Stimulated activated naive CD8-positive, alpha-beta T cell treated with anti-CD3 and anti-CD28 coated beads, Interleukin-15, Interleukin-2, amounts not matched to agents 100 ng/mL and 50 ng/mL, for 24 hours (primary cell): Measurements from ENCODE around the gene UBA1.
A peak's percentile ranks its signal among the peaks of the same experiment; 100 is the strongest.

Source experiments
- H3K27ac Mint-ChIP-seq: one replicate; pipeline ENCODE4 v1.8.0; 2021; ENCODE audit warnings: mild to moderate bottlenecking, mixed read lengths
- H3K27me3 Mint-ChIP-seq: one replicate; pipeline ENCODE4 v1.8.0; 2021; ENCODE audit warnings: mixed read lengths
- H3K36me3 Mint-ChIP-seq: one replicate; pipeline ENCODE4 v1.8.0; 2021; ENCODE audit warnings: low read depth, mixed read lengths
- H3K4me1 Mint-ChIP-seq: one replicate; pipeline ENCODE4 v1.8.0; 2021; ENCODE audit warnings: low read depth, mixed read lengths
- H3K4me3 Mint-ChIP-seq: one replicate; pipeline ENCODE4 v1.8.0; 2021; ENCODE audit warnings: mild to moderate bottlenecking, mixed read lengths
- H3K9me3 Mint-ChIP-seq: one replicate; pipeline ENCODE4 v1.8.0; 2021; ENCODE audit warnings: mixed read lengths

UBA1 gene

DNA sequence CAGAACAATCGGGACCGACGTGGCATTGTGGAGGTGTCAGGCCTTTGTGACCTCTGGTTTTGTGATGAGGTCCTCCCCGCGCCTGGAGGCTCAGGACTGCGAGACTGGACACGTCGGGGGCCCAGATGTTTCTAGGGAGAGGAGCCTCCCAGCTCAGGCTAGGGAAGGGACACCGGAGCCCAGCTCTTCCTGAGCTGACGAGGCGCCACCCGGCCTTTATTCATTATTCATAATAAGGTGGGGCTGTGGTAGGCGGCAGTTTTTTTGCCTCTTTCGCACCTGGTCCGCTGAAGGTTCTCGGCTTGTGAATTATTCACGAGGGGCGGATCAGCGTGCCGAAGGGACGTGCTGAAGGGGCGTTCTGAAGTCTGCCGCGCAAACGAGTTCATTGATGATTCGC, 2.3 kb upstream of the UBA1 start:
- H3K9me3 Mint-ChIP-seq: no peaks in the 10 kb centered on the region
- peak overlapping the region; percentile 92 for H3K4me3 Mint-ChIP-seq
- peak overlapping the region; percentile 90 for H3K27ac Mint-ChIP-seq
- H3K27me3 Mint-ChIP-seq: no peaks in the 10 kb centered on the region
- H3K4me1 Mint-ChIP-seq: peaks cover 52% of the 10 kb centered on the region
- H3K36me3 Mint-ChIP-seq: peaks cover 25% of the 10 kb centered on the region

DNA sequence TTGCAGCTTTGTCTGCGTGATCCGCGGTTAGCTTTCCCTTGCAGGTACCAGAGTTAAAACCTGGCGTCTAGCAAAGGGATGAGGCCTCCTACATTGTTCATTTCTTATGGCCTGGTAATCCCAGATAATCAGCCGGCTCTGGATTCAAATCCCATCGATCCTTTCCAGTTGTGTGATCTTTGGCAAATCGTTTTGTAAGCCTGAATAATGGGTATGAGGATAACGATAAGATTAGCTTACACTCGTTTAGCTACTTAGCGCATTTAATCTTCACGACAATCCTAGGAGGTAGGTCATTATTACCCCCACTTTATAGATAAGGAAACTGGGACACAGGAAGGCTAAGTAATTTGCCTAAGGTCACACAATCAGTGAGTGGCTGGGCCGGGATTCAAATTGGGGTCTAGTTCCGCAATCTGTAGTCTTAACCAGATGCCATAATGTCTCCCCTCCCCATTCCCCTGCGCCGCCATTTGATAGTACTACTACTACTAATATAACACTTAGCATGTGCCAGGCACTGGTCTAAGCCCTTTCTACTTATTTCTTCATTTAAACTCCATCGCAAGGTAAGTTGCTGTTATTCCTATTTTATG, 1.7 kb upstream of the UBA1 start:
- H3K36me3 Mint-ChIP-seq: peaks cover 26% of the 10 kb centered on the region
- H3K4me3 Mint-ChIP-seq: peak overlapping the region; percentile 92
- no peaks in the 10 kb centered on the region for H3K27me3 Mint-ChIP-seq
- no peaks in the 10 kb centered on the region for H3K9me3 Mint-ChIP-seq
- peak overlapping the region; percentile 90 for H3K27ac Mint-ChIP-seq
- H3K4me1 Mint-ChIP-seq: peaks cover 58% of the 10 kb centered on the region

DNA sequence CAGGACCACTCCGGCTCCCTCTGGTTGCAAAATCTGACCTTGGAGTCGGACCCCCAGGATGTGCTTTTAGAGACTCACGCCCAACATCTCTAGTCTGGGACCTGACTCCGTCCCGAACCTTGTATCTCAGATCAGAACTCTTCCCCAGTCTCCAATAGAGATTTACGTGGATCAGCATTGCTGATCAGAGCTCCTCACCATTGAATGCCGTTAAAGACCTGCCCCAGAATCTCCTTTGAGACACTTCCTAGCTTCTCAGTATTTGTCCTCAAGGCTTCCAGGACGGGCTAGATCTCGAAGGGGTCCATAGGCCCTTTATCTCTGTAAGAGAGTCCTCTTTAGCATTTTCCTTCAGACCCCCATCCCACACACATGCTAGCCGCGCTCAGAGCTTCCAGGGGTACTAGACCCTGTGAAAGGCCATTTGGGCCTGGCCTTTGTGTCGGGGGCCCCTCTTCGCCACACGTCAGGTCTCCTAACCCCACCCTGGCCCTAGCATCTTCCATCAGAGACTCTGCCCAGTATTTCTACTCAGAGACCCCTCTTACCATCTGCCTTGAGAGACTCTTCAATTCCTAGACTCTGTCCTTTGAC, 662 bp downstream of the UBA1 start:
- Mint-ChIP-seq H3K27ac (peak overlapping the region; percentile 90), H3K27me3 (no peaks in the 10 kb centered on the region), H3K4me1 (peaks cover 51% of the 10 kb centered on the region), H3K9me3 (no peaks in the 10 kb centered on the region), H3K4me3 (peak overlapping the region; percentile 92), H3K36me3 (peaks cover 35% of the 10 kb centered on the region)

DNA sequence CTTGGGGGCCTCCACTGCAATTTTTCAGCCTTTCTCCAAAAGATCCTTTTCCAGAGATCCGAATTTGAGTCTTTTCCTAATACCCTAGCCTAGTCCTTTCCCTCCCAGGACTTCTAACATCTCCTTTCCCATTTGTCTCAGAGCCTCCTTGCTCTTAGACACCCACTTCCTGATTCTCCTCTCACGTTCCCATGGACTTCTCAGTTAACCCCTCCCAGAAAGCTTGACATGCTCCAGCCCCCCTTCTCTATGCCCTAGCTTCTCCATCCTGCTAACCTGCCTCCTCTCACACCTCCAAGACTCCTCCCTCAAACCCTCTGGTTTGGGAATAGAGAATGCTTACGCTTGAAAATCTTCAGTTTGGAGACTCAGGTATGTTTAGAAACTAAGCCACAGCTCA, 2.5 kb downstream of the UBA1 start:
- Mint-ChIP-seq H3K9me3 (no peaks in the 10 kb centered on the region), H3K27me3 (no peaks in the 10 kb centered on the region), H3K36me3 (peaks cover 46% of the 10 kb centered on the region), H3K4me1 (peaks cover 42% of the 10 kb centered on the region), H3K27ac (peak overlapping the region; percentile 90), H3K4me3 (peak overlapping the region; percentile 92)

DNA sequence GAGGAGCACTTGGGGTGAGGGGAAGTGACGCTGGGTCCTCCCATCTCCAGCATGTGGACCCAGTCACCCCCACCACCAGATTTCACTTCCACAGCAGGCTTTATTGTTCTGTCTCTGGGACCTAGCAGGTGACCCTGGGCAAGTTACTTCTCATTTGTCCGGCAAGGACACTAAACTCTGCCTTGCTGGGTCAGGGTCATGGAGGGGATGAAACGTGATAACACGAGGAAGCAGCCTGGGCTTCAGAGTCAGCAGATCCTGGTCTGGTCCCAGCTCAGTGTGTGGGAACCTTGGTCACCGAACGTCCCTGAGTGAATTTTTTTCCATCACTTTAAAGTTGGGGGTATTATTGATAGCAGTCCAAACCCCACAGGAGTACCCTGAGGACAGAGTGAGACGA, 3.9 kb downstream of the UBA1 start:
- Mint-ChIP-seq H3K27me3 (no peaks in the 10 kb centered on the region), H3K36me3 (peaks cover 59% of the 10 kb centered on the region), H3K27ac (peak overlapping the region; percentile 90), H3K4me3 (peak overlapping the region; percentile 92), H3K4me1 (peaks cover 45% of the 10 kb centered on the region), H3K9me3 (no peaks in the 10 kb centered on the region)

DNA sequence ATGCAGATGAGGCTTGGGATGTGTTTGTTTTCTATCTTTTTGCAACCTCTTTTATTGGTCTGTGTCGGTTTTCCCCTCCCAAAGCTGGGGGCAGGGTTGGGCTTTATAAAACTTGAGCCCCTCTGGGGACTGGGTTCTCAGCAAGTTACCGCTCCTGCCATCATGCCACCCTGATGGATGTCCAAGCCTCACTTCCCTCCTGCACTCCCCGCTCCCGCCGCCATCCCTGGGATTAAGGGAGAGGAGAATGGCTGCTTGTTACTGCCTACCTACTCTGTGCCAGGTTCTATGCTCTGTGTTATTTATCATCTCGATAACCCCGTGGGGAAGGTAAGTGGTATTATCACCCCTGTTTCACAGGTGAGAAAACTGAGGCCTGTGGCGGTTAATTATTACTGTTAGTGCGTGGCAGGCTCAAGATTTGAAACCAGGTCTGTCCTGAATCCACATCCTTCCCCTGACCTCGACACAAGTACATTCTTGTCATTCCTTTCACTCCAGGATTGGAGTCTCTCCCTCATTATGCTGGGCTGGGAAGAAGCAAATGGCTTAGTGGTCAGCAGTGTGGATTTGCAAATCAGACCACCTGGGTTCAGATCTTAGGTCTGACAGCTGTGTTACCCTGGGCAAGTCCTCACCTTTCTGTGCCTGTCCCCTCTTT, 4.5 kb downstream of the UBA1 start:
- Mint-ChIP-seq H3K36me3 (peaks cover 59% of the 10 kb centered on the region), H3K9me3 (no peaks in the 10 kb centered on the region), H3K27ac (peak overlapping the region; percentile 90), H3K27me3 (no peaks in the 10 kb centered on the region), H3K4me1 (peaks cover 39% of the 10 kb centered on the region), H3K4me3 (no peak overlapping the region)

DNA sequence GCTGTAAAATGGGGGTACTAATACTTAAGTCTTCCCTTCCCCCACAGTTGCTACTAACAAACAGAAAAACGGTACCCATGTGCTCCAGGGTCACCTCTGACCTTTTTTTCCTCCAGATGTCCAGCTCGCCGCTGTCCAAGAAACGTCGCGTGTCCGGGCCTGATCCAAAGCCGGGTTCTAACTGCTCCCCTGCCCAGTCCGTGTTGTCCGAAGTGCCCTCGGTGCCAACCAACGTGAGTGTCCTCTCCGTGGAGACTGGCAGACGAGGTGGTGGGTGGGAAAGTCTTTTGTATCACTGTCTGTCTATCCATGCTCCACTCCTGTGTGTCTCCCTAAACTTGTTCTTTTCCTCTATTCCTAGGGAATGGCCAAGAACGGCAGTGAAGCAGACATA, 5.1 kb downstream of the UBA1 start:
- Mint-ChIP-seq H3K4me3 (no peak overlapping the region), H3K27me3 (no peaks in the 10 kb centered on the region), H3K36me3 (peaks cover 59% of the 10 kb centered on the region), H3K27ac (peak overlapping the region; percentile 36), H3K4me1 (peaks cover 34% of the 10 kb centered on the region), H3K9me3 (no peaks in the 10 kb centered on the region)

DNA sequence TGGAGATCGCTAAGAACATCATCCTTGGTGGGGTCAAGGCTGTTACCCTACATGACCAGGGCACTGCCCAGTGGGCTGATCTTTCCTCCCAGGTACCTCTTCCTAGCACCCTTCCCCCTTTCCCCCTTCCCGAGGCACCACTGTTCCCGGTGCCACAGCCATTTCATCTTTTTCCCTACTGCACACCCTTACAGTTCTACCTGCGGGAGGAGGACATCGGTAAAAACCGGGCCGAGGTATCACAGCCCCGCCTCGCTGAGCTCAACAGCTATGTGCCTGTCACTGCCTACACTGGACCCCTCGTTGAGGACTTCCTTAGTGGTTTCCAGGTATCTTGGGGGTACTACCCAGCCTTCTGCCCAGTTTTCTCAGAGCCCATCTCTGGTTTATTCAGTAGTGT, 5.7 kb downstream of the UBA1 start:
- Mint-ChIP-seq H3K4me1 (peaks cover 34% of the 10 kb centered on the region), H3K27me3 (no peaks in the 10 kb centered on the region), H3K27ac (no peak overlapping the region), H3K4me3 (no peak overlapping the region), H3K36me3 (peaks cover 56% of the 10 kb centered on the region), H3K9me3 (no peaks in the 10 kb centered on the region)

DNA sequence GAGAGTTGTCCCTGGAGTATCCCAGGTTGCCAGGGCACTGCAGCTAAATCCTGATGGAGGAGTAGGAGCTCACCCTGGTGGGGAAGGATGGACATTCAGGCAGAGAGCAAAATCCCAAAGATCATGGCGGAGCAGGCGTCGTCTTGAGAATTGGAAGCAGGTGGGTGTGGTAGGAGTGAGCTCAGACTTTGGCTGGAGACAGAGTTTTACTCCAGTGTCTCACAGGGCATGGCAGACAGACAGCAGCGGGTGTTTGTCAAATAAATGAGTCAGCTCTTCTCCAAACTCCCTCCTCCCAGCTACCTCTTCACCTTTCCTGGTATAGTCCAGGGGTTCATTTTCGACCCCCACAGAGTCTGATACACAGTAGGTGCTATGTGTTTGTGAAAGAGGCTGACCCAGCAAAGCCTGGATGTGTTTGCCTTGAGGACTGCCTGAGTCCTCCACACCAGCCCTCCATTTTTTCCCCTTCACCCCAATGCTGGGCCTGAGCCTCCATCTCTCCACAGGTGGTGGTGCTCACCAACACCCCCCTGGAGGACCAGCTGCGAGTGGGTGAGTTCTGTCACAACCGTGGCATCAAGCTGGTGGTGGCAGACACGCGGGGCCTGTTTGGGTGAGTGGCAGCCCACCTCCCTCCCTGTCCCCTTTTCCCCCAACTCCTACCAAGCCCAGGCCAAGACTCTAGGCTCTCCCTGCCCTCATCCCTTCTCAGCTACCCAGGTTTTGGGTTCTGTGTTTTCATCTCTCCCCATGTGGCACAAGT, 6.9 kb downstream of the UBA1 start:
- no peak overlapping the region for H3K4me3 Mint-ChIP-seq
- peak overlapping the region; percentile 8 for H3K27ac Mint-ChIP-seq
- H3K36me3 Mint-ChIP-seq: peaks cover 58% of the 10 kb centered on the region
- H3K9me3 Mint-ChIP-seq: no peaks in the 10 kb centered on the region
- H3K27me3 Mint-ChIP-seq: no peaks in the 10 kb centered on the region
- peaks cover 25% of the 10 kb centered on the region for H3K4me1 Mint-ChIP-seq

DNA sequence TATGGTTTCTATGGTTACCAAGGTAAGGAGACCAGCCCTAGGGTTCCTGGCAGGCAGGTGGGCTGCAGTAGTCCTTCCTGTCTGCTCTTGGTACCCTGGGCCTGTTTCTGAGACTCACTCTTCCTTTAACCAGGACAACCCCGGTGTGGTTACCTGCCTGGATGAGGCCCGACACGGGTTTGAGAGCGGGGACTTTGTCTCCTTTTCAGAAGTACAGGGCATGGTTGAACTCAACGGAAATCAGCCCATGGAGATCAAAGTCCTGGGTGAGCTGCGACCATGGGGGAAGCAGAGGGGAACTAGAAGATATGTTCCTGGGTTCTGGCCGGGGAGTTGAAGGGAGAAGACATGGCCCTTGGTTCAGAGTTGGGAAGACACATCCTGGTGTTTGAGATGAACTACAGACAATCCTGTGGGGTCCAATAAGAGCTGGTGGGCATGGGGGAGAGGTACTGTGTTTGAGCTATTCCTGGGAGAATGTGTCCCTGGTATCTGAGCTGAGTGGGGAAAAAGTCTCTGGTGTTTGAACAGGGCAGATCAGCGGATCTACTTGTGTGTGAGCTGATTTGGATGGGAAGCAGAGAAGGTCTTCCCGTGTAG, 7.8 kb downstream of the UBA1 start:
- H3K27ac Mint-ChIP-seq: peak overlapping the region; percentile 8
- H3K36me3 Mint-ChIP-seq: peaks cover 57% of the 10 kb centered on the region
- no peaks in the 10 kb centered on the region for H3K27me3 Mint-ChIP-seq
- no peaks in the 10 kb centered on the region for H3K9me3 Mint-ChIP-seq
- no peak overlapping the region for H3K4me3 Mint-ChIP-seq
- peaks cover 17% of the 10 kb centered on the region for H3K4me1 Mint-ChIP-seq

DNA sequence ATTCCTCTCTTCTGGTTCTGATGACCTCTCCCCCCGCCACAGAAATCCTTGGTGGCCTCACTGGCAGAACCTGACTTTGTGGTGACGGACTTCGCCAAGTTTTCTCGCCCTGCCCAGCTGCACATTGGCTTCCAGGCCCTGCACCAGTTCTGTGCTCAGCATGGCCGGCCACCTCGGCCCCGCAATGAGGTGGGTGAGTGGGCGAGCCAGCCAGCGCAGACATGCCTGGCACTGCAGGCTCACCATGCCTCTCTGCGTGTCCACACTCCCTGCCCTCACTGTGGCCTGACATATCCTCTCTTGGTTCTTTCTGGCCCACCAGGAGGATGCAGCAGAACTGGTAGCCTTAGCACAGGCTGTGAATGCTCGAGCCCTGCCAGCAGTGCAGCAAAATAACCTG, 8.7 kb downstream of the UBA1 start:
- Mint-ChIP-seq H3K36me3 (peaks cover 58% of the 10 kb centered on the region), H3K27ac (no peak overlapping the region)

DNA sequence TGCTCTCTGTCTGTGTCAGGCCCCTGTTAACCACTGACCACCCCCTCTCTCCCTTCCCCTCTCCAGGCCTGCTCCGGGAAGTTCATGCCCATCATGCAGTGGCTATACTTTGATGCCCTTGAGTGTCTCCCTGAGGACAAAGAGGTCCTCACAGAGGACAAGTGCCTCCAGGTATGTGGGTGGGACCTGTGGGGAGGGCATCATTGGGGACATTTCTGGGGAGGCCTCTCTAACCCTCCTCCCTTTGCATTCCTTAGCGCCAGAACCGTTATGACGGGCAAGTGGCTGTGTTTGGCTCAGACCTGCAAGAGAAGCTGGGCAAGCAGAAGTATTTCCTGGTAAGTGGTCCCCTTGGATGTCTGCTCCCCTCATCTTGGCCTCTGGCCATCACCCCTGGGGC, 9.2 kb downstream of the UBA1 start:
- H3K27ac Mint-ChIP-seq: no peak overlapping the region
- H3K4me3 Mint-ChIP-seq: no peak overlapping the region
- peaks cover 10% of the 10 kb centered on the region for H3K4me1 Mint-ChIP-seq
- peaks cover 60% of the 10 kb centered on the region for H3K36me3 Mint-ChIP-seq
- no peaks in the 10 kb centered on the region for H3K9me3 Mint-ChIP-seq
- H3K27me3 Mint-ChIP-seq: no peaks in the 10 kb centered on the region

More for the DNA sequence above, 8.7 kb downstream of the UBA1 start:
- peaks cover 12% of the 10 kb centered on the region for H3K4me1 Mint-ChIP-seq
- no peaks in the 10 kb centered on the region for H3K9me3 Mint-ChIP-seq
- no peak overlapping the region for H3K4me3 Mint-ChIP-seq
- H3K27me3 Mint-ChIP-seq: no peaks in the 10 kb centered on the region

DNA sequence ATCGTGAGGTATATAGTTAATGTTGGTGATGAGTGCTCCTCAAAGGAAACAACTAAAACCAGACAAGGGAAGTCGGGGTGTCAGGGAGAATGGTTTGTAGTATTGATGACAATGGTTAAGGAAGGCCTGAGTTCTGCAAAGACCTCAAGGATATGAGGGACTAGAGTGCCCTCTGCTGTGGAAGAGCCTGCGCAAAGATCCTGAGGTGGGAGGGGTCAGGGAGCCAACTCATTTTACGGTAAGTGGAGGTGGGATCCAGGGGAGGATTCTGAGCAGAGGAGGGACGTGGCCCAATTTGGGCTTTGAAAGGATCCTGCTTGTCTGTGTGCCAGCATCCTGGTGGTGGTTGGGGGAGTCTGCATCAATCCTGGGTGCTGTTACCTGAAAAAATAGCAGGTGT, 11.3 kb downstream of the UBA1 start:
- Mint-ChIP-seq H3K9me3 (no peaks in the 10 kb centered on the region), H3K27ac (peak overlapping the region; percentile 71), H3K36me3 (peaks cover 52% of the 10 kb centered on the region), H3K4me3 (no peak overlapping the region), H3K4me1 (peaks cover 10% of the 10 kb centered on the region), H3K27me3 (no peaks in the 10 kb centered on the region)

DNA sequence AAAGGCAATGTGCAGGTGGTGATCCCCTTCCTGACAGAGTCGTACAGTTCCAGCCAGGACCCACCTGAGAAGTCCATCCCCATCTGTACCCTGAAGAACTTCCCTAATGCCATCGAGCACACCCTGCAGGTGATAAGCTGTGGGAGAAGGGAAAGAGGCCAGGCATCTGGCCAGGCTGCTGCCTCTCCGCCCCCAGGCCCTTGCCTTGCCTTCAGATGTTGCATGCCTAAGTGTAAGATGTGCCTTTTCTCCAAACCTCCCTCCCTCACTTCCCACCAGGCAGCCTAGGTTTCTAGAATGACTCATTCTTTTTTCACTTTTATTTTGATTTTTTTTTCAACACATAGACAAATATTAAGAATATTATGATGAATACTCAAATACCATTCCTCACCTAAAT, 12.7 kb downstream of the UBA1 start:
- H3K36me3 Mint-ChIP-seq: peaks cover 41% of the 10 kb centered on the region
- no peaks in the 10 kb centered on the region for H3K9me3 Mint-ChIP-seq
- H3K27me3 Mint-ChIP-seq: no peaks in the 10 kb centered on the region
- peaks cover 10% of the 10 kb centered on the region for H3K4me1 Mint-ChIP-seq
- no peak overlapping the region for H3K4me3 Mint-ChIP-seq
- H3K27ac Mint-ChIP-seq: no peak overlapping the region

DNA sequence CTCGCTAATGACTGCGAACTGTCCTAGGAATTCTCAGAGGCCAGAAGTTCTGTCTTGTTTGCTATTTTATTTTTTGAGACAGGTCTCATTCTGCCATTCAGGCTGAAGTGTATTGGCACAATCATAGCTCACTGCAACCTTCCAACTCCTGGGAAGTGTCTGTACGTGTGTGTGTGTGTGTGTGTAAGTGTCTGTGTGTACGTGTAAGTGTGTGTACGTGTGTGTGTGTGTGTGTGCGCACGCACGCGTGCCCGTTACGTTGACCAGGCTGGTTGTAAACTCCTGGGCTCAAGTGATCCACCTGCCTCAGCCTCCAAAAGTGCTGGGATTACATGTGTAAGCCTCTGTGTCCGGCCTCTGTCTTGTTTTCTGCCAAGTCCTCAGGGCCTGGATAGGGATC, 14.5 kb downstream of the UBA1 start:
- Mint-ChIP-seq H3K27me3 (no peaks in the 10 kb centered on the region), H3K36me3 (peaks cover 45% of the 10 kb centered on the region), H3K27ac (no peak overlapping the region), H3K9me3 (no peaks in the 10 kb centered on the region), H3K4me1 (peaks cover 7% of the 10 kb centered on the region), H3K4me3 (no peak overlapping the region)
